SK-N-SH treated with all-trans-retinoic acid at 6 μM for 48 hours (cell line): ENCODE results near the gene TMEM119.

Experiments
- ATAC-seq: fragments of 200-7000 bp; cut with Tn5 transposase; 3 replicates; pipeline ENCODE4 v1.9.1; 2020; ENCODE audit warnings: mild to moderate bottlenecking, moderate library complexity
- ARNTL ChIP-seq: fragments of 450-650 bp; formaldehyde crosslinking; IDR thresholded peaks from 2 replicates; pipeline ENCODE4 v1.5.0; 2020; ENCODE audit warnings: low read depth, mild to moderate bottlenecking, moderate library complexity, borderline replicate concordance
- BACH2 ChIP-seq: fragments of 250-450 bp; sonication (Bioruptor Pico); IDR thresholded peaks from 2 replicates; pipeline ENCODE4 v1.9.0; 2021; ENCODE audit warnings: mild to moderate bottlenecking, borderline replicate concordance
- CREB5 ChIP-seq: fragments of 250-450 bp; sonication (Bioruptor Pico); IDR thresholded peaks from 2 replicates; pipeline ENCODE4 v1.5.1; 2020; ENCODE audit warnings: low read depth, mild to moderate bottlenecking, moderate library complexity
- GLIS3 ChIP-seq: fragments of 250-450 bp; sonication (Bioruptor Pico); IDR thresholded peaks from 2 replicates; pipeline ENCODE4 v1.5.0; 2020; ENCODE audit warnings: mild to moderate bottlenecking, moderate library complexity
- ISL1 ChIP-seq: fragments of 250-450 bp; sonication (Bioruptor Pico); IDR thresholded peaks from 2 replicates; pipeline ENCODE4 v2.1.2; 2022; ENCODE audit warnings: mild to moderate bottlenecking, moderate library complexity
- PATZ1 ChIP-seq: fragments of 250-450 bp; sonication (Bioruptor Pico); IDR thresholded peaks from 2 replicates; pipeline ENCODE4 v1.8.0; 2020; ENCODE audit warnings: mild to moderate bottlenecking, moderate library complexity, borderline replicate concordance
- POU6F1 ChIP-seq: fragments of 250-450 bp; sonication (Bioruptor Pico); IDR thresholded peaks from 2 replicates; pipeline ENCODE4 v1.8.0; 2021; ENCODE audit warnings: low read depth, mild to moderate bottlenecking, moderate library complexity, borderline replicate concordance
- PPARA ChIP-seq: fragments of 250-450 bp; sonication (Bioruptor Pico); IDR thresholded peaks from 2 replicates; pipeline ENCODE4 v1.5.0; 2020; ENCODE audit warnings: mild to moderate bottlenecking, borderline replicate concordance
- RARB ChIP-seq: fragments of 250-450 bp; sonication (Bioruptor Pico); IDR thresholded peaks from 2 replicates; pipeline ENCODE4 v1.8.0; 2021; ENCODE audit warnings: mild to moderate bottlenecking, moderate library complexity
- TCF4 ChIP-seq: fragments of 250-450 bp; sonication (Bioruptor Pico); IDR thresholded peaks from 2 replicates; pipeline ENCODE4 v1.8.0; 2021; ENCODE audit warnings: mild to moderate bottlenecking, moderate library complexity, borderline replicate concordance
- TSHZ2 ChIP-seq: fragments of 250-450 bp; sonication (Bioruptor Pico); IDR thresholded peaks from 2 replicates; pipeline ENCODE4 v1.5.0; 2020; ENCODE audit warnings: mild to moderate bottlenecking, moderate library complexity
- ZC3H10 ChIP-seq: fragments of 250-450 bp; sonication (Bioruptor Pico); IDR thresholded peaks from 2 replicates; pipeline ENCODE4 v1.5.1; 2021; ENCODE audit warnings: mild to moderate bottlenecking, moderate library complexity
- ZFP3 ChIP-seq: fragments of 250-450 bp; sonication (Bioruptor Pico); IDR thresholded peaks from 2 replicates; pipeline ENCODE4 v1.5.0; 2020; ENCODE audit warnings: mild to moderate bottlenecking, moderate library complexity
- ZFP30 ChIP-seq: fragments of 450-650 bp; formaldehyde crosslinking; IDR thresholded peaks from 2 replicates; pipeline ENCODE4 v1.5.0; 2022; ENCODE audit warnings: mild to moderate bottlenecking, moderate library complexity
- ZNF565 ChIP-seq: fragments of 450-650 bp; formaldehyde crosslinking; conservative IDR thresholded peaks from 2 replicates; pipeline ENCODE4 v1.5.0; 2020; ENCODE audit warnings: low read depth, mild to moderate bottlenecking, moderate library complexity
- ZNF70 ChIP-seq: fragments of 450-650 bp; formaldehyde crosslinking; IDR thresholded peaks from 2 replicates; pipeline ENCODE4 v1.5.0; 2020; ENCODE audit warnings: mild to moderate bottlenecking, moderate library complexity
- ZNF8 ChIP-seq: fragments of 450-650 bp; formaldehyde crosslinking; IDR thresholded peaks from 2 replicates; pipeline ENCODE4 v1.5.0; 2020; ENCODE audit warnings: mild to moderate bottlenecking, moderate library complexity

Gene TMEM119

GRCh38 chr12:108596854-108597558, 878 bp downstream of the TMEM119 start:
- peak; percentile 23 for ATAC-seq

GRCh38 chr12:108595711-108596647, 1.9 kb downstream of the TMEM119 start:
- ATAC-seq: no peak
- TF ChIP-seq ZC3H10 (CRISPR knock-in tag) (no peak), CREB5 (CRISPR knock-in tag) (no peak), PPARA (no peak), TSHZ2 (CRISPR knock-in tag) (no peak), RARB (CRISPR knock-in tag) (no peak), ZNF565 (CRISPR knock-in tag) (no peak), ZNF8 (CRISPR knock-in tag) (no peak), BACH2 (no peak), ISL1 (CRISPR knock-in tag) (no peak), ZFP3 (CRISPR knock-in tag) (no peak), ARNTL (CRISPR knock-in tag) (no peak), ZFP30 (no peak)
- TF ChIP-seq, all 23 proteins: peak for 0

More at GRCh38 chr12:108596854-108597558, 878 bp downstream of the TMEM119 start:
- TF ChIP-seq TCF4 (CRISPR knock-in tag) (peak; percentile 15; the same call in 1 of the 2 replicates), ZNF8 (CRISPR knock-in tag) (no peak)
- TF ChIP-seq, all 23 proteins: peak for 1

- no peak for TF ChIP-seq BACH2
- TF ChIP-seq PATZ1 (CRISPR knock-in tag): no peak
- TF ChIP-seq ZFP30: no peak
- no peak for TF ChIP-seq ZC3H10 (CRISPR knock-in tag)
- TF ChIP-seq ARNTL (CRISPR knock-in tag): no peak
- no peak for TF ChIP-seq ZNF70 (CRISPR knock-in tag)
- no peak for TF ChIP-seq TCF4 (CRISPR knock-in tag)
- TF ChIP-seq GLIS3 (CRISPR knock-in tag): no peak
- TF ChIP-seq POU6F1: no peak
- ATAC-seq: no peak
Measured at GRCh38 chr12:108594960-108595710, 2.7 kb downstream of the TMEM119 start.
